Measurements from ENCODE around the gene SP140L. TPM values are rescaled to one million over a fixed set of nuclear protein-coding genes. Genes with fewer than 3 reads are reported as not detected.
"Not testable (repeated sequence)": the region's sequence is repeated elsewhere in the genome, so short reads cannot be mapped to it uniquely, and the experiment has no call there.

Gene SP140L
- total RNA-seq: 10 to 100 TPM; 36.3 to 38.8 TPM

DNA sequence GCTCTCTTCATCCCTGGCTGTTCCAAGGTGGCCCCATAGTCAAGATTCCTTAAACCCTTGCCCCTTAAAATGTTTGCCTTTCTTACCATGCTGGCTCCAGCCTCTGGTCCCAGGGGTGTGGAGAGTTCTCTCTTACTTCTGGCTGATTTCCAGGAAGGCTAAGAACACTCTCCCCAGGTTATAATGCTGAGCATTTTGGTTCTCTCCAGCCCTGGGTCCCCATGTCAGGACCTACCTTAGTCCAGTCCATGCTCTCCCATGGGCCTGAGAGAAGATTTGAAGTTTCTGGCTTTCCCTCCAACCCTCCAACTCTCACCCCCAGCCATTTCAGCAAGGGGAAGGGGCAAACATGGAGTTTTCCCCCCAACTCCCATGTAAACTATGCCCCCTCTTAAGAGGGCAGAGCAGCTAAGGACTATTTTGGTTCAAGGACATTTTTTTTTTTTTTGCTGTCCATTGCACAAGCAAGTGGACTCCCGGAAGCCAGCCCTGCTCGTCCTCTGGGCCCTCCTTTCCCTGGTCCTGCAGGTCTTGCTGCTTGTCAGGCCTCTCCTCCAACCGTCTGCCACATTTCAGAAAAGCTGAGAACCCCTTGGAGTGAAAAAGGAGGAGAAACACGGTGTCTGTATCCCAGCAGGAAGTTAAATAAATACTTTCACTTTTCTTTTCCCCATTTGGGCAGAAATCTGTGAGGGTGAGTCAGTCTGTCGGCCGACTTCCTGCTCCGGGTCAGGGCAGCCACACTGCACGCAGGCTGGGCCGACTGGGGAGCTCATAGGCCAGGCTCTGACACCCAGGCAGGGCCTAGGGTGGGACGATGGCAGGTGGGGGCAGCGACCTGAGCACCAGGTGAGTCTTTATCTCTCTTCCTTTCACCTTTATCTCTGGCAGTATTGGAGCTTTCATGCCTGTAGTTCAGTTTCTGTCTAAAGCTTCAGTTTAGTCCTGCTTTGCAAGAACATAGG is at the start of gene SP140L:
Gene SP140L (plus strand): TSS at position 741 of the 965 bp plus-strand sequence. CDS start 77 bp downstream, at position 818.
- peaks cover 64% of the 10 kb centered on the region for H3K36me3 Mint-ChIP-seq
- H3K4me1 Mint-ChIP-seq: peaks cover 53% of the 10 kb centered on the region
- peak within 1 kb of the TSS; percentile 98 for H3K27ac Mint-ChIP-seq
- no peaks in the 10 kb centered on the region for H3K27me3 Mint-ChIP-seq
- H3K9me3 Mint-ChIP-seq: peaks cover 5% of the 10 kb centered on the region
- peak; percentile 87 for DNase-seq
- peak within 1 kb of the TSS; percentile 97 for H3K4me3 Mint-ChIP-seq

DNA sequence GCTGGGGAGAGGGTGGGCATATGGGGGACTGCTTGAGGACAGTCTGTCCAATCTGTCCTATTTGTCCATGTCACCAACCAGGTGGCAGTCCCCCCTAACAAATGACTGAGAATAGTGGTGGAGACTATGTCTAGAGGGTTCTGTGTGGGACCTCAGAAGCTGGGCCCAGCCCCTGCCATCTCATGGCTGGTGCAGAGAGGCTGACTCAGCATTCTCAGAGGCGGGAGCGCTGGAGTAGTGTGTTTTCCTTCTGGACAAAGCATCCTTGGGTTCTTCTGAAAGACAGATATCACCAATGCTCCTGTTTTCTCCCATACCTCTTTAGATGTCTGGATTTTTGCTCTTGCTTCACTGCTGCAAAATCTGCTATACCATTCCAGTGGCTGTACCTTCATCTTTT is 44.1 kb upstream of the SP140L start:
- Mint-ChIP-seq H3K4me1 (peaks cover 3% of the 10 kb centered on the region), H3K27me3 (no peaks in the 10 kb centered on the region), H3K4me3 (no peak overlapping the region), H3K27ac (no peak overlapping the region), H3K36me3 (peaks cover 12% of the 10 kb centered on the region), H3K9me3 (no peaks in the 10 kb centered on the region)
- no peak for DNase-seq

GRCh38 chr2:230286048-230286447 is 40.9 kb upstream of the SP140L start:
- no peak overlapping the region for H3K27ac Mint-ChIP-seq
- peaks cover 9% of the 10 kb centered on the region for H3K9me3 Mint-ChIP-seq
- no peak overlapping the region for H3K4me3 Mint-ChIP-seq
- peaks cover 9% of the 10 kb centered on the region for H3K4me1 Mint-ChIP-seq
- H3K36me3 Mint-ChIP-seq: peaks cover 35% of the 10 kb centered on the region
- no peak for DNase-seq
- no peaks in the 10 kb centered on the region for H3K27me3 Mint-ChIP-seq

GRCh38 chr2:230289311-230289710 is 37.7 kb upstream of the SP140L start:
- not testable (repeated sequence) for H3K27me3 Mint-ChIP-seq, H3K27ac Mint-ChIP-seq, H3K4me3 Mint-ChIP-seq, DNase-seq, H3K9me3 Mint-ChIP-seq, H3K4me1 Mint-ChIP-seq
- H3K36me3 Mint-ChIP-seq: peaks cover 49% of the 10 kb centered on the region

DNA sequence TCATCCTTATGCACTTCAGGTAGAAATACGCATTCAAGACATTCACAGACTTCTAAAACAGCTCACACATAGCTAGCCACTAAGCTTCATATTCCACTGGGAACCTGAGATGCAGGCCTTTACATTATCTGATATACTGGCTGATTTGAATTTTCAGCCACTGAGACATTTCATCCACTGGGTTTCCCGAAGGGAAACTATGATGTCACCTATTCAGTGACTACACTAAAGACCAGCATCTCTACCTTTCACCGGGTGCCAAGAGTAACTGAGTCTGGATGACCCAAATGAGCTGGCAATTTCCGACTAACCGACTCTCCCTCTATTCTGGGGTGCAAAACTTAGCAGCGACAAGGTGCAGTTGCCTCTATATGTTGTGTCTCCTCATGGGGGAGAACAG is 31.8 kb upstream of the SP140L start:
- no peaks in the 10 kb centered on the region for H3K27me3 Mint-ChIP-seq
- no peak overlapping the region for H3K27ac Mint-ChIP-seq
- H3K36me3 Mint-ChIP-seq: peaks cover 62% of the 10 kb centered on the region

GRCh38 chr2:230296917-230297316 is 30.1 kb upstream of the SP140L start:
- peaks cover 3% of the 10 kb centered on the region for H3K4me1 Mint-ChIP-seq
- DNase-seq: no peak
- no peaks in the 10 kb centered on the region for H3K27me3 Mint-ChIP-seq
- peaks cover 74% of the 10 kb centered on the region for H3K36me3 Mint-ChIP-seq
- peaks cover 30% of the 10 kb centered on the region for H3K9me3 Mint-ChIP-seq
- H3K27ac Mint-ChIP-seq: no peak overlapping the region
- H3K4me3 Mint-ChIP-seq: no peak overlapping the region

More for the DNA sequence above, 31.8 kb upstream of the SP140L start:
- Mint-ChIP-seq H3K4me1 (peaks cover 3% of the 10 kb centered on the region), H3K9me3 (peaks cover 19% of the 10 kb centered on the region), H3K4me3 (no peak overlapping the region)
- DNase-seq: no peak

- DNase-seq: no peak
- no peaks in the 10 kb centered on the region for H3K27me3 Mint-ChIP-seq
- peaks cover 78% of the 10 kb centered on the region for H3K36me3 Mint-ChIP-seq
- no peak overlapping the region for H3K4me3 Mint-ChIP-seq
- peaks cover 5% of the 10 kb centered on the region for H3K4me1 Mint-ChIP-seq
- H3K9me3 Mint-ChIP-seq: peaks cover 53% of the 10 kb centered on the region
- no peak overlapping the region for H3K27ac Mint-ChIP-seq
Observed at GRCh38 chr2:230299618-230300017, 27.4 kb upstream of the SP140L start.

- Mint-ChIP-seq H3K4me1 (peaks cover 6% of the 10 kb centered on the region), H3K27me3 (no peaks in the 10 kb centered on the region), H3K9me3 (peaks cover 33% of the 10 kb centered on the region), H3K36me3 (peaks cover 46% of the 10 kb centered on the region), H3K4me3 (no peak overlapping the region), H3K27ac (no peak overlapping the region)
- DNase-seq: no peak
Observed at GRCh38 chr2:230305416-230306275, 21.3 kb upstream of the SP140L start.

- Mint-ChIP-seq H3K9me3 (peaks cover 29% of the 10 kb centered on the region), H3K36me3 (peaks cover 39% of the 10 kb centered on the region), H3K27ac (no peak overlapping the region), H3K4me3 (no peak overlapping the region), H3K4me1 (peaks cover 6% of the 10 kb centered on the region), H3K27me3 (no peaks in the 10 kb centered on the region)
- no peak for DNase-seq
Observed at GRCh38 chr2:230306474-230306873, 20.5 kb upstream of the SP140L start.

DNA sequence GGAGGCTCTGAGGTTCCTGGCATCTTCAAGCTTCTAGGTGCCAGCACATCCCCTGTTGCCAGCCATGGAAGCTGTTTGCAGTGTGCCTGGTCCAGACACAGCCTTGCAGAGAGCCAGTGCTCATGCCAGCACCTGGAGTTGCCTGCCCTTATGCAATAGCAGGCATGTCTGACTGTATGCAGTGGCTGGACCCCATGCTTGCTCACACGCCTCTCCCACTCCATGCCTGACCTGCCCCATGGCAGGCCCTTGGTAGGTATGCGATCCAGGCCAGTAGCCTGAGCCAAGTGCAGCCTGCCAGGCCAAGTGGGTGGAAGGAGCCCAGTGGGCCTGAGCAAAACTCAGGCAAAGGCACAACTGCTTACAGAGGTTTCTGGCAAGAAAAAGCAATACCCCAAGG is 19.5 kb upstream of the SP140L start:
- Mint-ChIP-seq H3K9me3 (peaks cover 23% of the 10 kb centered on the region), H3K4me3 (no peak overlapping the region), H3K4me1 (peaks cover 7% of the 10 kb centered on the region), H3K27me3 (no peaks in the 10 kb centered on the region), H3K36me3 (peaks cover 36% of the 10 kb centered on the region), H3K27ac (no peak overlapping the region)
- no peak for DNase-seq

DNA sequence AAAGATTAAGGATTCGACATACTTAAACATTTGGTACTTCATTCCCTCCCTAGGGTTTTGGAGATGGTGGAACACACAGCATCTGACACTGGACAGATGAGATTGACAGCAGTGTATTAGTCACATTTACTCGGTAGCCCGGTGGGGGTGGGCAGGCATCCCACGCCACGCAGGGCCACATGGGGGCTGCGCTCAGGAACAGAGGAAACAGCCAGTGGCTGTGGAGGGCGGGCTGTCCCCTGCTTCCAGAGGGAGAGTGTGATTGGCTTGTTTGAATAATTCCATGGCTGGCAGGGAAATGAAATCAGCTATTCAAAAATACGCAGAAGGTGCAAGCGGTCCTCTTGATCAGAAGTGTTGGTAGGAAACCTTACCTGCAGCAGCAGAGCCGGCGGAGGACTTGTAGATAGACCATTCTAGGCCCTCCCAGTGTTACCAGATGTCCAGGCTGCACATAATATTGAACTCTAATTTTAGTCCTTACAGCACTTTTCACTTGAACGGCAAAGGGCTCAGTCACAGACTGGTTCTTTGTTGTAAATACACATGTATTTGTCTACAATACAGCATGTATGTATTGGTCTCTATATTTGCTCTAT is 18.5 kb upstream of the SP140L start:
- peaks cover 6% of the 10 kb centered on the region for H3K4me1 Mint-ChIP-seq
- no peak overlapping the region for H3K27ac Mint-ChIP-seq
- no peak for DNase-seq
- H3K27me3 Mint-ChIP-seq: no peaks in the 10 kb centered on the region
- peaks cover 34% of the 10 kb centered on the region for H3K36me3 Mint-ChIP-seq
- H3K4me3 Mint-ChIP-seq: no peak overlapping the region
- peaks cover 13% of the 10 kb centered on the region for H3K9me3 Mint-ChIP-seq

- not testable (repeated sequence) for H3K27me3 Mint-ChIP-seq, H3K27ac Mint-ChIP-seq, DNase-seq, H3K9me3 Mint-ChIP-seq, H3K4me1 Mint-ChIP-seq, H3K4me3 Mint-ChIP-seq
- peaks cover 22% of the 10 kb centered on the region for H3K36me3 Mint-ChIP-seq
Observed at GRCh38 chr2:230310792-230311191, 16.2 kb upstream of the SP140L start.

DNA sequence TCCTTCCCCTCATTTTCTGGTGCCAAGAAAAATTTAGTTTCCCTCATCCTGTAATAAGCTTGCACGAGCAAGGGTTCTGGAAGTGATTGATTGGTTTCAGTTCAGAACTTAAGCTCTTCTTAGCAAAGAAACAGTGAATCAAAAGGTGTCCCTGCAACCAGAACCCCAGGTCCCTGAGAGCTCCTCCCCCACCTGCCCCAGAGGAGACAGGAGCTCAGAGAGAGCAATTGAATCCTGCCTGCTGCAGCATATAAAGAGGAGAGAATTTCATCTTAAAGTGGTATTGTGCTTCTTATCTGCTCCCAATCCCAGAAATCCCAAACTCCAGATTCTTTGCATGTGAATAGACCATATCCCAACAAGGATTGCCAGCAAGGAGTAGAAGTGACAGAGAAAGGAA is 15.4 kb upstream of the SP140L start:
- not testable (repeated sequence) for H3K9me3 Mint-ChIP-seq, H3K27ac Mint-ChIP-seq, H3K27me3 Mint-ChIP-seq, DNase-seq, H3K4me3 Mint-ChIP-seq
- Mint-ChIP-seq H3K36me3 (peaks cover 24% of the 10 kb centered on the region), H3K4me1 (peaks cover 10% of the 10 kb centered on the region)

DNA sequence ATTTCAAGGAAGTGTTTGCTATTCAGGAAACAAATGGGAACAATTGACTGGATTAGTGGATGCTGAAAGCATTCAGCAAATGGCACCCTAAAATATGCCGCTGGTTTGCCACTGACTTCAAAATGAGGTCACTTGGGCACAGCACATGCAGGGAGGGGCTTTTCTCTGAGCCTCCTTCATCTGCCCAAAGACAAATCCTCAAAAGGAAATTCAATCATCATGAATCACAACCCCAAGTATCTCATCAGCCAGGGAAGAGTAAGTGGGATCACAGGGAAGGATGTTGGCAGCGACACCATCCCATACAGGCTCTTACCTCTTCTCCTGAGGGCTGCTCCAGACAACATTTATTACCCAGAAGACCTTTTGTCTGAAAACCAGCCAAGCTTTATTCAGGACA is 14.4 kb upstream of the SP140L start:
- DNase-seq: no peak
- H3K4me1 Mint-ChIP-seq: peaks cover 15% of the 10 kb centered on the region
- no peak overlapping the region for H3K4me3 Mint-ChIP-seq
- H3K27me3 Mint-ChIP-seq: no peaks in the 10 kb centered on the region
- H3K9me3 Mint-ChIP-seq: no peaks in the 10 kb centered on the region
- no peak overlapping the region for H3K27ac Mint-ChIP-seq
- H3K36me3 Mint-ChIP-seq: peaks cover 19% of the 10 kb centered on the region

- no peak overlapping the region for H3K4me3 Mint-ChIP-seq
- peaks cover 45% of the 10 kb centered on the region for H3K4me1 Mint-ChIP-seq
- no peaks in the 10 kb centered on the region for H3K27me3 Mint-ChIP-seq
- H3K36me3 Mint-ChIP-seq: peaks cover 32% of the 10 kb centered on the region
- H3K27ac Mint-ChIP-seq: peak overlapping the region; percentile 84
- peaks cover 5% of the 10 kb centered on the region for H3K9me3 Mint-ChIP-seq
- DNase-seq: no peak
Observed at GRCh38 chr2:230317366-230317765, 9.6 kb upstream of the SP140L start.
